Middle frontal gyrus (tissue), 1 donor: ENCODE measurements around the gene BRD9.
"Not testable (repeated sequence)": the region's sequence is repeated elsewhere in the genome, so short reads cannot be mapped to it uniquely, and the experiment has no call there.

Experiments used
- DNase-seq: peaks from one replicate; pipeline ENCODE4 v3.0.0-alpha.2; 2015; ENCODE audit warnings: low spot score; ENCODE audit errors: extremely low spot score

BRD9 gene

DNA sequence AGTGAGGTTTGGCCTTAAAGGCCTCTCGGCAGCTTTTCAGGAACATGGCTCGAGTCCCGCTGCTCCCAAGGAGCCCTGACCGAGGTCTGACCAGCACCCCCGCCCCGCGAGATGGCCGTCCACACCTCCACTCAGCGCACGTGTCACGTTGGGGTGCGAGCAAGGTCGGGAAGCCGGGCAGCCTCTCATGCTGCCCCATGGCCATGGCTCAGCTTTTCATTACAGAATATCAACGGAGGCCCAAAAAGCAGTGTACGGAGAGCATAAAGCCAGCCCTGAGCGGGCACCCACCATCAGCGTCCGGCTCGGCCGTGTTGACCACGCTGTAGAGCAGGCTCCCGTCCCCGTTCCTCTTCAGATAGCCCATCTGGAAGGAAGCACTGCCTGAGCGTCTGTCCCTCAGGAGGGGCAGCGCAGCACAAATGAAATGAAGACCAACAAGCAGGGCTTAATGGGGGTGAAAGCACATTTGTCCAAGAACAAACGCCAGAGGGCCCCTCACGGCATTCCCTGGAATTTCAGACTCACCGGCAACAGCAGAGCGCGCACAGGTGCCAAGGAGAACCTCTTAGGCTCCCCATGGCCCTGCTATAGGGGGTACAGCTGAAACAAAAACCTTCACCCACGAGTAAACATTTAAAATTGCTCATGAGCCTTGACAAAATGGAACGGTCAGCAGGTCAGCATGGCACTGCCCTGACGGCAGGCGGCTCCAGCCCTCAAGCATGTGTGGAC is 11.6 kb downstream of the BRD9 start:
- DNase-seq: no peak

- DNase-seq: not testable (repeated sequence)
Observed at GRCh38 chr5:878677-879076, 13.9 kb downstream of the BRD9 start.

DNA sequence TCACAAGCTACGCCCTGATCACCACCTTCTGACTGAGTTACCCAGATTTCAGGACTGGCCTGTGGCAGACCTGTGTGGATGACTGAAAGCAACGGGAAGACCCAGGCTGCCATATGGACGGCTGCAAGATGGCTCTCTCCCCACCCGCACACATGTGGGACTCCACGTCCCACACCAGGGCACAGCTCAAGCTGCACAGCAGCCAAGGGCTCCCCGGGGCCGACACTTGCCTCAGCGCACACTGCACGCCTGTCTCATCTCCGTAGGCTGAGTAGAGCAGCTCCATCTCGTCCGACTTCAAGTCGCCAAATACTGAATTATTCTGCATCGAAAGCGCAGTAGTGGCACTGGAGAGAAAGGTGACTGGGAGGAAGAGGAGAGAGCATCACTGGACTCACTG is 14.5 kb downstream of the BRD9 start:
- no peak for DNase-seq

DNA sequence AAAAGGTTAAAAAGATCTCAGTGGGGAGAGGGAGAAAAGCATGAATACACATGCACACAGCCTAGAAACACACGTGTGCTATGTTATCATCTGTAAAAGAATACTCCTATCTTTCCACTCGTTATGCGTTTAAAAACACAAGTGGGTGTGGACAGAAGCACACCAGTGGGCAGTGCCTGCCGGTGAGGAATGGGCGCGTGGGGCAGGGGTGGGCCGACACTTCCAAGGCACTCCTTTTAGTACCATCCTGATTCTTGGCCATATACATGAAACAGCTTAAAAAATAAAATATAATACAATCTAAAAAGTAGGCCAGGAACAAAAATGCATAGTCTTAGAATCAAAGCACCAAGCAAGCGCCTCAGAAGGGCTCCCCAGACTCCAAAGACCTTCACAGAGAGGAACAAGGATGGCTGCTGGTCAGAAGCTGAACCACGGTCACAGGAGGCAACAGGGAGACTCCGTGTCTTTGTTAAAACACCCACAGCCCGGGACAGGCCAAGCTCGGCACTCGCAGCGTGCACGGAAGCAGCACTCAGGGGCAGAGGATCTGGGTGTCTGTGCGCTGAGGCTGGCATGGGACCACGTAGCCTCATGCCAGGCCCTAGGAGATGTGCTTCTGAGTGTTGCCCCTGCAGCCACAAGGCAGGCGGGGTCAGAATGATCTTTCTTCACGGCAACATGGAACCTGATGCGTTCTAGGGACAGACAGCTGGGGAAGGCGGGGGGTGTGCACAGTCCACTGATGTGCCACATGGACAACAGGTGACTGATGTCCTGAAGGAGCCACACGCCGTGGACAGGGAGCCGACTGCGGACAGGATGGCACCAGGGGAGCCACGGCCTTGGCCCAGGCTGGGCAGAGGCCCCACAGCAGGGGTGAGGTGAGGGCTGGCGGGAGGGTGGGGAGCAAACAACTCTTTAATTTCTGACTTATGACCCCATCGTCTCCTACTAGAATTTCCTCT is 15.9 kb downstream of the BRD9 start:
- no peak for DNase-seq

DNA sequence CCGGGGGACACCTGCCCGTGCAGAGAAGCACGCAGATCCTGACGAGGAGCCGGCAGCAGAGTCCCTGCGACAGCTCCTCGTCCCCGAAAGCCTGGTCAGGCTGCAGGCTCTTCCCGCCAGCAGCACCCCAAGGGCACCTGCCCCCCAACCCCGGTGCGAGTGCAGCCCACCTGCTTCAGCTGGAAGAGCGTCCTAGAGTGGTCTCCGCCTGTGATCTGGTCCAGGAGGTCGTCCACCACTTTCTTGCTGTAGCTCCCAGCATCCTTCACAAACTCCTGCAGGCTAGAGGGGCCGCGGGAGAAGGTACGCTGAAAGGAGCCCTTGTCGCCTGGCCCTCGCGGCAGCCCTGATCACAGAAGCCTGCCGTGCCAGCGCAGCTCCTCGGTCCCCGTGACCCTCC is 16.7 kb downstream of the BRD9 start:
- no peak for DNase-seq

DNA sequence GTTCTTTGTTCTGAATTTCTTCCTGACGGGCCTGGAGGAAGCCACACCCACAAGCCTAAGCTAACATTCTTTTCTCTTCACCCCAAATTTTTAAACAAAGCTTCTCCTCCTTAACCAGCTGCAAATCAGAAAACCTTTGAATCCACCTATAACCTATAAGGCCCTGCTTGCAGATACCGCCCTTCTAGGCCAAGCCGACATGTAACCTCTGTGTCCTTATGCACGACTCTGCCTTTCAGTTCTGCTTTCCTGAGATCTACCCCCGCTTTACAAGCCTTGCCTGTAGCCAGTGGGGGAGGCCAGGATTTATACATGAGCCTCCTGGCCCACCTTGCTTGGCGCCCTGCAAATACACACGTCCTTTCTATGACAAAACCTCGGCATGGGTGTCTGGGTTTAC is 19.3 kb downstream of the BRD9 start:
- no peak for DNase-seq

- no peak for DNase-seq
Observed at GRCh38 chr5:872301-872700, 20.3 kb downstream of the BRD9 start.

GRCh38 chr5:871596-872298 is 20.9 kb downstream of the BRD9 start:
- no peak for DNase-seq

DNA sequence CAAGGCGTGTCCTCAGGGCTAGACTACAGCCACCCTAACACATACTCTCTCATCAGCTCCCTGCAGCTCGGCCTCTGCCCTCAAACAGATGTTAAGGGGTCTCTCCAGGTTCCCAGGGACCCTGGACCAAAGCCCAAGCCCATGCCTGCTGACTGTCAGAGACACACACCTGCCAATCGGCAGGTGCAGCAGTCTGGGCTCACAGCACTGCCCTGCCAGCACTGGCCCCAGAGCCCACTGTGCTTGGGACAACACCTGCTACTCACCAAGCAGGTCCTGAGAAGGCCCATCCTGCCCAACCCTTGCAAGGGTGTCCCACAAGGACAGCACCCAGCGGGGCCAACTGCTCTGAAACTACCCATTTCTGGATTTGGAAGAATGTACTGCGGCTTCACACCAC is 21.6 kb downstream of the BRD9 start:
- DNase-seq: no peak

- no peak for DNase-seq
Observed at GRCh38 chr5:868428-869135, 24.0 kb downstream of the BRD9 start.

DNA sequence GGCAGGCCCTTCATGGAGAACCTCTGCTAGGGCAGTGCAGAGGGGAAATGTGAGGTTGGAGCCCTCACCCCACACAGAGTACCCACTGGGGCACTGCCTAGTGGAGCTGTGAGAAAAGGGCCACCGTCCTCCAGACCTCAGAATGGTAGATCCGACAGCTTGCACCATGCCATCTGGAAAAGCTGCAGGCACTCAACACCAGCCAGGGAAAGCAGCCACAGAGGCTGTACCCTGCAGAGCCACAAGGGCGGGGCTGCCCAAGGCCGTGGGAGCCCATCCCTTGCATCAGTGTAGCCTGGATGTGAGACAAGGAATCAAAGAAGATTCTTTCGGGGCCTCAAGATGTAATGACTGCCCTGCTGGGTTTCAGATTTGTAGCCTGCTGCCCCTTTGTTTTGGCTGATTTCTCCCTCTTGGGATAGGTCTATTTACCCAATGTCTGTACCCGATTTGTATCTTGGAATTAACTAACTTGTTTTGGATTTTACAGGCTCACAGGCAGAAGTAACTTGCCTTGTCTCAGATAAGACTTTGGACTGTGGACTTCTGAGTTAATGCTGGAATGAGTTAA is 25.2 kb downstream of the BRD9 start:
- no peak for DNase-seq

- DNase-seq: no peak
Observed at GRCh38 chr5:865771-866170, 26.8 kb downstream of the BRD9 start.

DNA sequence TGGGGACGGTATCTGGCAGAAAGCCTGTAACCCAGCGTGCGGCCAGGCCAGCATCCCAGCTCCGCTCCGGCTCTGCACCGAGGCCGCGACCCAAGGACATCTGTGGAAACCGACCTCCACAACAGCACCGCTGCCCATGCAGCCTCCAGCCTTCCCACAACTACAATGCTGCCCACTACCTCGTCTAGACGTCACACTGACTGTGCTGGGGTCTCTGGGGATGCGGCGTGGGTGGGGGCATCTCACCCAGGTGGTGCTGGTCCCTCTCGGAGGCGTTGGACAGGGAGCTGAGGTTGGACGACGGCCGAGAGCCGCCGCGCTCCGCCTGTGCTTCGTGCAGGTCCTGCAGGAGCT is 27.5 kb downstream of the BRD9 start:
- no peak for DNase-seq

DNA sequence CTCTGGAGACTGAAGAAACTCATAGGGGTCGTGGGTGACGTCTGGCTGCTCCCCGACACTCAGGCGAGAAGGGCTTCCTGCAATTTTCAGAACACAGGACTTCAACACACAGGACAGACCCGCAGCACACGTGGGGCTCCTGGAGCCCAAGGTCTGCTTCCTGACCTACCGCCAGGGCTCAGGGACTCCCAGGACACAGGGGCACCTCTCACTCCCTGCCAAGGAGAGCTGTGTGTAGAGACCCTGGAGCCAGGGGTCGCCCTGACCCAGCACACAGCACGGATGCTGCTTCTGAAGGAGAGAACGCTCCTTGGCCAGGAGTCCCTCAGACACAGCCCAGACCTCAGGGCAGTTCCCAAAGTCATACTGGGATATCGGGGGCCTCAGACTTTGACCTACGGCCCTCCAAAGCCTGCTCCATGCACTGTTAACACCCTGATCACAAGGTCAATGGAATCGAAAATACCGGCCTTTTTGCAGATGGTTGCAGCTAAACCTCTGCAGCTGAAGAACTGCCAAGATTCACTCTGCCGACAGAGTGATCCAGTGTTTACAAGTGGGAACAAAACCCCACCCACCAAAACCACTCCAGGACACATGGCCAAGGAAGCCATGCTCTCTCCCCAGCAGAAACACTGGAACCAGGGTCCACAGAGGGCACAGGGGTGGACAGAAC is 28.0 kb downstream of the BRD9 start:
- no peak for DNase-seq

DNA sequence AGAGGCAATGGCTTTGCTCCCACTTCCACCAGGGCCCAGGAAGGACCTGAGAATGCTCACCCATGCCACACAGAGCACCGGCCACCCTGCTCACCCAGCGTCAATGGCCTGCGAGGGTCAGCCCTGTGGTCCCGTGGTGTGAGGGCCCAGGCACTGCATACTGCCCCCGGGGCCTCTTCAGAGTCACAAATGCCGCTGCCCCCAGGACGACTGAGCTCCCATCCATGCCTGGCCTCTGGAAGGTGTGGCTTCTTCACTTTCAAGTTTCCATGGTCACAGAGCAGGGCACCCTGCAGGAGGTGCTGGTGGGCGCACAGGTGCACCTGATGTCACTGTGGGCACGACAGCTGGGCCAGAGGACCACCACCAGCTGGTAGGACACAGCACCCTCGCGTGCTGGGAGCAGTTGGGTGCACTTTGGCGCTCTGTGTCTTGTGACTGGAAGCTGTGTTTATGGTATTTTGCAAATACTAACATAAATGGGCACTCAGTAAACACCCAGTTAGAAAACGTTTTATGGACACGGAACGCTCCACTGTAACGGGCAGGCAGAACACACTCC is 29.3 kb downstream of the BRD9 start:
- no peak for DNase-seq

- no peak for DNase-seq
Observed at GRCh38 chr5:862367-863243, 30.0 kb downstream of the BRD9 start.

GRCh38 chr5:861442-862366 is 30.9 kb downstream of the BRD9 start:
- no peak for DNase-seq

GRCh38 chr5:860506-861150 is 32.0 kb downstream of the BRD9 start:
- DNase-seq: no peak
